WTC11 (cell line): Measurements from ENCODE around the gene ADAMTS12.

Experiments used
- ARID4B ChIP-seq: sonication (generic); formaldehyde crosslinking; IDR thresholded peaks from 2 replicates; pipeline ENCODE4 v1.8.0; 2023; ENCODE audit warnings: missing genetic modification reagents, mild to moderate bottlenecking, borderline replicate concordance
- ATF6 ChIP-seq: sonication (generic); formaldehyde crosslinking; IDR thresholded peaks from 2 replicates; pipeline ENCODE4 v1.8.1; 2023; ENCODE audit warnings: mild to moderate bottlenecking, missing genetic modification reagents
- CTCF ChIP-seq: fragments of 200-600 bp; IDR thresholded peaks from 2 replicates; pipeline ENCODE4 v1.8.0; 2022; ENCODE audit warnings: antibody characterized with exemption
- ETV6 ChIP-seq: sonication (generic); formaldehyde crosslinking; IDR thresholded peaks from 2 replicates; pipeline ENCODE4 v1.8.1; 2022; ENCODE audit warnings: mild to moderate bottlenecking, missing genetic modification reagents
- MAX ChIP-seq: sonication (generic); formaldehyde crosslinking; IDR thresholded peaks from 2 replicates; pipeline ENCODE4 v1.8.0; 2022; ENCODE audit warnings: mild to moderate bottlenecking, missing genetic modification reagents
- MXD4 ChIP-seq: fragments of 250-450 bp; sonication (Bioruptor Pico); IDR thresholded peaks from 2 replicates; pipeline ENCODE4 v1.8.0; 2021; ENCODE audit warnings: mild to moderate bottlenecking, moderate library complexity, borderline replicate concordance
- USF2 ChIP-seq: sonication (generic); formaldehyde crosslinking; IDR thresholded peaks from 2 replicates; pipeline ENCODE4 v1.8.1; 2023; ENCODE audit warnings: mild to moderate bottlenecking, missing genetic modification reagents, moderate library complexity
- ZBTB21 ChIP-seq: sonication (generic); formaldehyde crosslinking; IDR thresholded peaks from 2 replicates; pipeline ENCODE4 v1.8.1; 2023; ENCODE audit warnings: mild to moderate bottlenecking, missing genetic modification reagents, borderline replicate concordance
- ZNF263 ChIP-seq: sonication (generic); formaldehyde crosslinking; IDR thresholded peaks from 2 replicates; pipeline ENCODE4 v1.8.1; 2022; ENCODE audit warnings: low read depth, mild to moderate bottlenecking, moderate library complexity, missing genetic modification reagents

GRCh38 chr5:33785571-33785970, 106.2 kb downstream of the ADAMTS12 start:
- TF ChIP-seq ETV6 (CRISPR knock-in tag) (no peak), ARID4B (CRISPR knock-in tag) (no peak), CTCF (no peak), MXD4 (CRISPR knock-in tag) (no peak), ATF6 (CRISPR knock-in tag) (no peak), ZNF263 (CRISPR knock-in tag) (no peak), USF2 (CRISPR knock-in tag) (no peak), MAX (CRISPR knock-in tag) (no peak), ZBTB21 (CRISPR knock-in tag) (no peak)
